HEK293 (cell line): ENCODE results near the gene WTAP.

Experiments
- EGR2 ChIP-seq: fragments of 450-650 bp; formaldehyde crosslinking; IDR thresholded peaks from 2 replicates; pipeline ENCODE4 v1.5.1; 2016; ENCODE audit warnings: low read depth, missing biosample characterization, missing genetic modification characterization
- GLIS1 ChIP-seq: fragments of 450-650 bp; formaldehyde crosslinking; IDR thresholded peaks from 2 replicates; pipeline ENCODE4 v1.5.1; 2016; ENCODE audit warnings: missing biosample characterization, missing genetic modification characterization
- IKZF3 ChIP-seq: fragments of 450-650 bp; IDR thresholded peaks from 2 replicates; pipeline ENCODE4 v1.5.0; 2018; ENCODE audit warnings: missing biosample characterization, mild to moderate bottlenecking, missing genetic modification characterization, moderate library complexity
- KLF10 ChIP-seq: fragments of 450-650 bp; IDR thresholded peaks from 2 replicates; pipeline ENCODE4 v1.5.1; 2018; ENCODE audit warnings: missing biosample characterization, mild to moderate bottlenecking, missing genetic modification characterization
- KLF7 ChIP-seq: fragments of 450-650 bp; formaldehyde crosslinking; IDR thresholded peaks from 2 replicates; pipeline ENCODE4 v1.5.1; 2016; ENCODE audit warnings: missing biosample characterization, missing genetic modification characterization, borderline replicate concordance
- MZF1 ChIP-seq: fragments of 450-650 bp; formaldehyde crosslinking; IDR thresholded peaks from 2 replicates; pipeline ENCODE4 v1.5.1; 2017; ENCODE audit warnings: missing biosample characterization, missing genetic modification characterization, borderline replicate concordance
- TCF7L2 ChIP-seq: IDR thresholded peaks from 2 replicates; pipeline ENCODE4 v1.6.1; 2011; ENCODE audit warnings: low read depth, mild to moderate bottlenecking, inconsistent platforms, low read length, moderate library complexity, borderline replicate concordance
- ZBTB1 ChIP-seq: fragments of 450-650 bp; formaldehyde crosslinking; IDR thresholded peaks from 2 replicates; pipeline ENCODE4 v1.5.1; 2016; ENCODE audit warnings: missing biosample characterization, missing genetic modification characterization
- ZBTB17 ChIP-seq: fragments of 450-650 bp; formaldehyde crosslinking; IDR thresholded peaks from 2 replicates; pipeline ENCODE4 v1.5.1; 2016; ENCODE audit warnings: missing biosample characterization, missing genetic modification characterization
- ZBTB20 ChIP-seq: fragments of 450-650 bp; formaldehyde crosslinking; IDR thresholded peaks from 2 replicates; pipeline ENCODE4 v1.5.1; 2016; ENCODE audit warnings: missing biosample characterization, missing genetic modification characterization
- ZFHX2 ChIP-seq: fragments of 450-650 bp; formaldehyde crosslinking; conservative IDR thresholded peaks from 2 replicates; pipeline ENCODE4 v1.5.1; 2016; ENCODE audit warnings: missing biosample characterization, missing genetic modification characterization
- ZNF157 ChIP-seq: fragments of 450-650 bp; formaldehyde crosslinking; IDR thresholded peaks from 2 replicates; pipeline ENCODE4 v1.5.1; 2016; ENCODE audit warnings: missing biosample characterization, missing genetic modification characterization
- ZNF223 ChIP-seq: fragments of 450-650 bp; formaldehyde crosslinking; IDR thresholded peaks from 2 replicates; pipeline ENCODE4 v1.5.1; 2016; ENCODE audit warnings: missing biosample characterization, missing genetic modification characterization
- ZNF24 ChIP-seq: fragments of 450-650 bp; formaldehyde crosslinking; IDR thresholded peaks from 2 replicates; pipeline ENCODE4 v1.5.1; 2016; ENCODE audit warnings: missing biosample characterization, missing genetic modification characterization
- ZNF302 ChIP-seq: fragments of 450-650 bp; formaldehyde crosslinking; IDR thresholded peaks from 2 replicates; pipeline ENCODE4 v1.5.1; 2016; ENCODE audit warnings: missing biosample characterization, missing genetic modification characterization, low read depth
- ZNF335 ChIP-seq: fragments of 450-650 bp; formaldehyde crosslinking; conservative IDR thresholded peaks from 2 replicates; pipeline ENCODE4 v1.5.1; 2016; ENCODE audit warnings: missing biosample characterization, missing genetic modification characterization
- ZNF350 ChIP-seq: fragments of 450-650 bp; formaldehyde crosslinking; IDR thresholded peaks from 2 replicates; pipeline ENCODE4 v1.5.0; 2017; ENCODE audit warnings: missing biosample characterization, mild to moderate bottlenecking, missing genetic modification characterization
- ZNF510 ChIP-seq: fragments of 450-650 bp; formaldehyde crosslinking; IDR thresholded peaks from 2 replicates; pipeline ENCODE4 v1.5.1; 2018; ENCODE audit warnings: mild to moderate bottlenecking, missing genetic modification characterization, missing biosample characterization; ENCODE audit not compliant: insufficient replicate concordance
- ZNF600 ChIP-seq: fragments of 450-650 bp; formaldehyde crosslinking; IDR thresholded peaks from 2 replicates; pipeline ENCODE4 v1.5.1; 2016; ENCODE audit warnings: missing biosample characterization, missing genetic modification characterization
- ZNF658 ChIP-seq: fragments of 450-650 bp; formaldehyde crosslinking; IDR thresholded peaks from 2 replicates; pipeline ENCODE4; 2016; ENCODE audit warnings: missing biosample characterization, missing genetic modification characterization
- ZNF677 ChIP-seq: fragments of 450-650 bp; IDR thresholded peaks from 2 replicates; pipeline ENCODE4 v1.5.0; 2018; ENCODE audit warnings: missing biosample characterization, mild to moderate bottlenecking, missing genetic modification characterization, moderate library complexity
- ZNF707 ChIP-seq: fragments of 450-650 bp; formaldehyde crosslinking; IDR thresholded peaks from 2 replicates; pipeline ENCODE4 v1.5.1; 2016; ENCODE audit warnings: missing biosample characterization, missing genetic modification characterization
- TF ChIP-seq, protein P1 (sequence below): fragments of 450-650 bp; formaldehyde crosslinking; IDR thresholded peaks from 2 replicates; pipeline ENCODE4 v1.5.1; 2016; ENCODE audit warnings: missing biosample characterization, missing genetic modification characterization
- TF ChIP-seq, protein P2 (sequence below): fragments of 450-650 bp; formaldehyde crosslinking; IDR thresholded peaks from 2 replicates; pipeline ENCODE4 v1.5.1; 2017; ENCODE audit warnings: missing biosample characterization, missing genetic modification characterization
- TF ChIP-seq, protein P3 (sequence below): fragments of 450-650 bp; formaldehyde crosslinking; IDR thresholded peaks from 2 replicates; pipeline ENCODE4 v1.5.1; 2016; ENCODE audit warnings: missing biosample characterization, missing genetic modification characterization
- TF ChIP-seq, protein P4 (sequence below): fragments of 450-650 bp; formaldehyde crosslinking; IDR thresholded peaks from 2 replicates; pipeline ENCODE4 v1.5.1; 2016; ENCODE audit warnings: missing biosample characterization, missing genetic modification characterization

The WTAP gene

DNA sequence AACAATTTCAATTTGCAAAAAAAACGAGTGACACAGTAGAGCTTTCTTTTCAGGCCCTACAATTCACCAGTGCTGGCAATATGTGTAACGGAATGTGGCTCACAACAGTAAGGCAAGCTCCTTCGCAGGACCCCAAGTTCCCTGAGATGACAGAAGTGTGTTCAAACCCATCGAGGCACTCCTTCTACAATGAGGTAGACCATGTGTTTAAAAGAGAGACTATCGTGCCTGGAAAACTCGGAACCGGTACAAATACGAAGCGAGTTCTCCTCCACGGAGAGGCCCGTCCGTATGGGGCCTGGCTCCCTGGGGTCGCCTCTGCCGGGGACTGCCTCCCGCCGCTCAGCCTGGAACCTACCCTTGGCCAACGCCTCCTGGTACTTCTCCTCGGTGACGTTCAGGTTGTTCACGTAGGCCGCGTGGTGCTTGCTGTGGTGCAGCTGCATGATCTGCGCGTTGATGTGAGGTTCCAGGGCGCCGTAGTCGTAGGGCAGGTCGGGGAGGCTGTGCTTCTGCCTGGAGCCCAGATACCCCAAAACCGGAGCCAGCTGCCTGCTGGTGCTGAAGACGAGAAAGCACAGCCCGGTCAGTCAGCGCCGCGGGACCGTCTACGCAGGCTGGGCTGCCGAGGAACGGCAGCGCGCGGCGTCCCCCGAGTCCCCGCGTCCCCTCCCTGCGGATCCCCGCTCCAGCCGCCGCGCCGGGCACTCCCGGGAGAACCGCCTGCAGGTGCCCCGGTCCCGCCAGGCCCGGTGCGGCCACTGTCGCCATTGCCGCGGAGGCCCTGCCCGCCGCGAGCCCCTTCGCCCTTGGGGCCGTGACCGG, 34.8 kb upstream of the WTAP start (continued):
- TF ChIP-seq ZNF677 (tag by site-specific recombination) (no peak), ZFHX2 (tag by site-specific recombination) (no peak), ZNF223 (peak; percentile 85), ZNF658 (tag by site-specific recombination) (no peak), ZNF600 (tag by site-specific recombination) (peak; percentile 58; the same call in 1 of the 2 replicates), ZNF24 (tag by site-specific recombination) (no peak), ZNF157 (tag by site-specific recombination) (no peak), ZNF350 (tag by site-specific recombination) (peak; percentile 28; the same call in 1 of the 2 replicates), GLIS1 (peak; percentile 16), KLF10 (no peak), ZBTB20 (tag by site-specific recombination) (peak; percentile 56; the same call in 1 of the 2 replicates), KLF7 (no peak), ZNF335 (tag by site-specific recombination) (peak; percentile 21), ZBTB17 (tag by site-specific recombination) (peak; percentile 31; the same call in 1 of the 2 replicates), EGR2 (tag by site-specific recombination) (no peak), ZNF302 (tag by site-specific recombination) (no peak), ZNF707 (tag by site-specific recombination) (no peak), MZF1 (tag by site-specific recombination) (0 out of 2 replicates have a peak, but pooled peaks have one; percentile 34), IKZF3 (tag by site-specific recombination) (no peak), TCF7L2 (no peak), ZBTB1 (no peak), ZNF510 (tag by site-specific recombination) (no peak)
- TF ChIP-seq, protein P1, sequence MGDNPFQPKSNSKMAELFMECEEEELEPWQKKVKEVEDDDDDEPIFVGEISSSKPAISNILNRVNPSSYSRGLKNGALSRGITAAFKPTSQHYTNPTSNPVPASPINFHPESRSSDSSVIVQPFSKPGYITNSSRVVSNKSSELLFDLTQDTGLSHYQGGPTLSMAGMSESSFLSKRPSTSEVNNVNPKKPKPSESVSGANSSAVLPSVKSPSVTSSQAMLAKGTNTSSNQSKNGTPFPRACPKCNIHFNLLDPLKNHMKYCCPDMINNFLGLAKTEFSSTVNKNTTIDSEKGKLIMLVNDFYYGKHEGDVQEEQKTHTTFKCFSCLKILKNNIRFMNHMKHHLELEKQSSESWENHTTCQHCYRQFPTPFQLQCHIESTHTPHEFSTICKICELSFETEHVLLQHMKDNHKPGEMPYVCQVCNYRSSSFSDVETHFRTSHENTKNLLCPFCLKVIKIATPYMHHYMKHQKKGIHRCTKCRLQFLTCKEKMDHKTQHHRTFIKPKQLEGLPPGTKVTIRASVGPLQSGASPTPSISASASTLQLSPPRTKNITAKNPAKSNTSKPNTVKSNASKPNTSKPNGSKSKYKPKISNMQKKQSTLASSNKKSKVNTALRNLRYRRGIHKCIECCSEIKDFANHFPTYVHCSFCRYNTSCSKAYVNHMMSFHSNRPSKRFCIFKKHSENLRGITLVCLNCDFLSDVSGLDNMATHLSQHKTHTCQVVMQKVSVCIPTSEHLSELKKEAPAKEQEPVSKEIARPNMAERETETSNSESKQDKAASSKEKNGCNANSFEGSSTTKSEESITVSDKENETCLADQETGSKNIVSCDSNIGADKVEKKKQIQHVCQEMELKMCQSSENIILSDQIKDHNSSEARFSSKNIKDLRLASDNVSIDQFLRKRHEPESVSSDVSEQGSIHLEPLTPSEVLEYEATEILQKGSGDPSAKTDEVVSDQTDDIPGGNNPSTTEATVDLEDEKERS (tag by site-specific recombination): no peak
- TF ChIP-seq, protein P2, sequence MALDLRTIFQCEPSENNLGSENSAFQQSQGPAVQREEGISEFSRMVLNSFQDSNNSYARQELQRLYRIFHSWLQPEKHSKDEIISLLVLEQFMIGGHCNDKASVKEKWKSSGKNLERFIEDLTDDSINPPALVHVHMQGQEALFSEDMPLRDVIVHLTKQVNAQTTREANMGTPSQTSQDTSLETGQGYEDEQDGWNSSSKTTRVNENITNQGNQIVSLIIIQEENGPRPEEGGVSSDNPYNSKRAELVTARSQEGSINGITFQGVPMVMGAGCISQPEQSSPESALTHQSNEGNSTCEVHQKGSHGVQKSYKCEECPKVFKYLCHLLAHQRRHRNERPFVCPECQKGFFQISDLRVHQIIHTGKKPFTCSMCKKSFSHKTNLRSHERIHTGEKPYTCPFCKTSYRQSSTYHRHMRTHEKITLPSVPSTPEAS (tag by site-specific recombination): no peak
- TF ChIP-seq, protein P3, sequence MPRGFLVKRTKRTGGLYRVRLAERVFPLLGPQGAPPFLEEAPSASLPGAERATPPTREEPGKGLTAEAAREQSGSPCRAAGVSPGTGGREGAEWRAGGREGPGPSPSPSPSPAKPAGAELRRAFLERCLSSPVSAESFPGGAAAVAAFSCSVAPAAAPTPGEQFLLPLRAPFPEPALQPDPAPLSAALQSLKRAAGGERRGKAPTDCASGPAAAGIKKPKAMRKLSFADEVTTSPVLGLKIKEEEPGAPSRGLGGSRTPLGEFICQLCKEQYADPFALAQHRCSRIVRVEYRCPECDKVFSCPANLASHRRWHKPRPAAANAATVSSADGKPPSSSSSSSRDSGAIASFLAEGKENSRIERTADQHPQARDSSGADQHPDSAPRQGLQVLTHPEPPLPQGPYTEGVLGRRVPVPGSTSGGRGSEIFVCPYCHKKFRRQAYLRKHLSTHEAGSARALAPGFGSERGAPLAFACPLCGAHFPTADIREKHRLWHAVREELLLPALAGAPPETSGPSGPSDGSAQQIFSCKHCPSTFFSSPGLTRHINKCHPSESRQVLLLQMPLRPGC (tag by site-specific recombination): peak; percentile 23; the same call in 1 of the 2 replicates
- TF ChIP-seq, protein P4, sequence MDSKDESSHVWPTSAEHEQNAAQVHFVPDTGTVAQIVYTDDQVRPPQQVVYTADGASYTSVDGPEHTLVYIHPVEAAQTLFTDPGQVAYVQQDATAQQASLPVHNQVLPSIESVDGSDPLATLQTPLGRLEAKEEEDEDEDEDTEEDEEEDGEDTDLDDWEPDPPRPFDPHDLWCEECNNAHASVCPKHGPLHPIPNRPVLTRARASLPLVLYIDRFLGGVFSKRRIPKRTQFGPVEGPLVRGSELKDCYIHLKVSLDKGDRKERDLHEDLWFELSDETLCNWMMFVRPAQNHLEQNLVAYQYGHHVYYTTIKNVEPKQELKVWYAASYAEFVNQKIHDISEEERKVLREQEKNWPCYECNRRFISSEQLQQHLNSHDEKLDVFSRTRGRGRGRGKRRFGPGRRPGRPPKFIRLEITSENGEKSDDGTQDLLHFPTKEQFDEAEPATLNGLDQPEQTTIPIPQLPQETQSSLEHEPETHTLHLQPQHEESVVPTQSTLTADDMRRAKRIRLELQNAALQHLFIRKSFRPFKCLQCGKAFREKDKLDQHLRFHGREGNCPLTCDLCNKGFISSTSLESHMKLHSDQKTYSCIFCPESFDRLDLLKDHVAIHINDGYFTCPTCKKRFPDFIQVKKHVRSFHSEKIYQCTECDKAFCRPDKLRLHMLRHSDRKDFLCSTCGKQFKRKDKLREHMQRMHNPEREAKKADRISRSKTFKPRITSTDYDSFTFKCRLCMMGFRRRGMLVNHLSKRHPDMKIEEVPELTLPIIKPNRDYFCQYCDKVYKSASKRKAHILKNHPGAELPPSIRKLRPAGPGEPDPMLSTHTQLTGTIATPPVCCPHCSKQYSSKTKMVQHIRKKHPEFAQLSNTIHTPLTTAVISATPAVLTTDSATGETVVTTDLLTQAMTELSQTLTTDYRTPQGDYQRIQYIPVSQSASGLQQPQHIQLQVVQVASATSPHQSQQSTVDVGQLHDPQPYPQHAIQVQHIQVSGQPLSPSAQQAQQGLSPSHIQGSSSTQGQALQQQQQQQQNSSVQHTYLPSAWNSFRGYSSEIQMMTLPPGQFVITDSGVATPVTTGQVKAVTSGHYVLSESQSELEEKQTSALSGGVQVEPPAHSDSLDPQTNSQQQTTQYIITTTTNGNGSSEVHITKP (tag by site-specific recombination): no peak
